HAP-1 (cell line): Measurements from ENCODE around the gene OR6X1.
"Not testable (repeated sequence)": the region's sequence is repeated elsewhere in the genome, so short reads cannot be mapped to it uniquely, and the experiment has no call there.

ENCODE experiments used
- DNase-seq, 2 experiments: peaks; one replicate each; pipeline ENCODE4 v3.0.0-alpha.2; 2016 to 2020; ENCODE audit warnings: low spot score in 2 of 2
- H3K27me3 ChIP-seq: fragments of 250-450 bp; sonication (Bioruptor Pico); 2 replicates; pipeline ENCODE4 v1.5.1; 2020; ENCODE audit warnings: low read depth, mild to moderate bottlenecking, moderate library complexity
- H3K36me3 ChIP-seq: fragments of 250-450 bp; sonication (Bioruptor Pico); replicated peaks from 2 replicates; pipeline ENCODE4 v1.5.1; 2020; ENCODE audit warnings: mild to moderate bottlenecking
- H3K4me1 ChIP-seq: fragments of 250-450 bp; sonication (Bioruptor Pico); 2 replicates; pipeline ENCODE4 v1.5.1; 2020; ENCODE audit warnings: mild to moderate bottlenecking
- H3K4me3 ChIP-seq: fragments of 250-450 bp; sonication (Bioruptor Pico); 2 replicates; pipeline ENCODE4 v1.5.1; 2020; ENCODE audit warnings: mild to moderate bottlenecking, moderate library complexity
- H3K9me3 ChIP-seq: fragments of 250-450 bp; sonication (Bioruptor Pico); 2 replicates; pipeline ENCODE4 v1.5.1; 2020; ENCODE audit warnings: mild to moderate bottlenecking, moderate library complexity
- in situ Hi-C: fragments of 300-500 bp; cut with MboI; formaldehyde crosslinking; loops from 3 replicates; pipeline ENCODE4 v1.14.3; 2020; ENCODE audit warnings: low sequenced_read_pairs, inconsistent platforms, mixed read lengths

Gene OR6X1

GRCh38 chr11:123773026-123773425 is 18.7 kb upstream of the OR6X1 start:
- Histone ChIP-seq H3K27me3 (no peaks in the 10 kb centered on the region), H3K4me1 (peaks cover 8% of the 10 kb centered on the region), H3K36me3 (no peaks in the 10 kb centered on the region), H3K9me3 (no peaks in the 10 kb centered on the region), H3K4me3 (no peak overlapping the region)
- in situ Hi-C loops = no loop called here
- no peak for DNase-seq

- H3K9me3 ChIP-seq = no peaks in the 10 kb centered on the region
- no peak overlapping the region for H3K4me3 ChIP-seq
- DNase-seq = no peak
- H3K4me1 ChIP-seq = no peaks in the 10 kb centered on the region
- H3K36me3 ChIP-seq = no peaks in the 10 kb centered on the region
- H3K27me3 ChIP-seq = no peaks in the 10 kb centered on the region
- in situ Hi-C loops = no loop called here
These were observed 17.3 kb upstream of the OR6X1 start for GRCh38 chr11:123771664-123772063.

- no peaks in the 10 kb centered on the region for H3K9me3 ChIP-seq
- in situ Hi-C loops = no loop called here
- H3K4me3 ChIP-seq = no peak overlapping the region
- H3K27me3 ChIP-seq = no peaks in the 10 kb centered on the region
- DNase-seq = no peak
- H3K4me1 ChIP-seq = no peaks in the 10 kb centered on the region
- no peaks in the 10 kb centered on the region for H3K36me3 ChIP-seq
These were observed 16.4 kb upstream of the OR6X1 start for GRCh38 chr11:123770712-123771111.

- H3K4me1 ChIP-seq = no peaks in the 10 kb centered on the region
- no peak overlapping the region for H3K4me3 ChIP-seq
- H3K9me3 ChIP-seq = no peaks in the 10 kb centered on the region; the same call in 1 of the 2 replicates
- no peak for DNase-seq
- H3K36me3 ChIP-seq = no peaks in the 10 kb centered on the region
- H3K27me3 ChIP-seq = no peaks in the 10 kb centered on the region
- in situ Hi-C loops = no loop called here
These were observed 11.3 kb upstream of the OR6X1 start for GRCh38 chr11:123765601-123766000.

GRCh38 chr11:123762422-123762821 is 8.1 kb upstream of the OR6X1 start:
- Histone ChIP-seq H3K36me3 (no peaks in the 10 kb centered on the region), H3K4me3 (no peak overlapping the region), H3K4me1 (no peaks in the 10 kb centered on the region), H3K27me3 (peaks cover 6% of the 10 kb centered on the region), H3K9me3 (no peaks in the 10 kb centered on the region; the same call in 1 of the 2 replicates)
- no peak for DNase-seq
- in situ Hi-C loops = no loop called here

- in situ Hi-C loops = no loop called here
- H3K4me1 ChIP-seq = no peaks in the 10 kb centered on the region
- no peak overlapping the region for H3K4me3 ChIP-seq
- peaks cover 10% of the 10 kb centered on the region for H3K27me3 ChIP-seq
- no peaks in the 10 kb centered on the region for H3K36me3 ChIP-seq
- DNase-seq = no peak
- no peaks in the 10 kb centered on the region; the same call in 1 of the 2 replicates for H3K9me3 ChIP-seq
These were observed 6.6 kb upstream of the OR6X1 start for GRCh38 chr11:123760894-123761293.

GRCh38 chr11:123757976-123758375 is 3.7 kb upstream of the OR6X1 start:
- H3K27me3 ChIP-seq = peaks cover 10% of the 10 kb centered on the region
- no peaks in the 10 kb centered on the region for H3K4me1 ChIP-seq
- H3K9me3 ChIP-seq = no peaks in the 10 kb centered on the region; the same call in 1 of the 2 replicates
- no peaks in the 10 kb centered on the region for H3K36me3 ChIP-seq
- no peak overlapping the region for H3K4me3 ChIP-seq
- in situ Hi-C loops = no loop called here
- DNase-seq = no peak

- Histone ChIP-seq H3K36me3 (no peaks in the 10 kb centered on the region), H3K9me3 (no peaks in the 10 kb centered on the region), H3K4me3 (no peak overlapping the region), H3K27me3 (peaks cover 10% of the 10 kb centered on the region), H3K4me1 (no peaks in the 10 kb centered on the region)
- in situ Hi-C loops = no loop called here
- no peak for DNase-seq
These were observed 1.5 kb upstream of the OR6X1 start for GRCh38 chr11:123755813-123756212.

GRCh38 chr11:123755344-123755743 is 1.0 kb upstream of the OR6X1 start:
- H3K27me3 ChIP-seq = peaks cover 10% of the 10 kb centered on the region
- no peak for DNase-seq
- in situ Hi-C loops = no loop called here
- no peak overlapping the region for H3K4me3 ChIP-seq
- no peaks in the 10 kb centered on the region for H3K36me3 ChIP-seq
- H3K9me3 ChIP-seq = no peaks in the 10 kb centered on the region
- H3K4me1 ChIP-seq = no peaks in the 10 kb centered on the region

- Histone ChIP-seq H3K27me3 (peaks cover 9% of the 10 kb centered on the region), H3K4me3 (no peak overlapping the region), H3K4me1 (no peaks in the 10 kb centered on the region), H3K9me3 (no peaks in the 10 kb centered on the region), H3K36me3 (no peaks in the 10 kb centered on the region)
- no peak for DNase-seq
- in situ Hi-C loops = no loop called here
These were observed 1.2 kb downstream of the OR6X1 start for GRCh38 chr11:123753110-123753509.

GRCh38 chr11:123751781-123752180 is 2.5 kb downstream of the OR6X1 start:
- Histone ChIP-seq H3K36me3 (no peaks in the 10 kb centered on the region), H3K4me3 (no peak overlapping the region), H3K27me3 (peaks cover 1% of the 10 kb centered on the region), H3K9me3 (no peaks in the 10 kb centered on the region), H3K4me1 (no peaks in the 10 kb centered on the region)
- in situ Hi-C loops = no loop called here
- no peak for DNase-seq

GRCh38 chr11:123748349-123748748 is 6.0 kb downstream of the OR6X1 start:
- H3K36me3 ChIP-seq, H3K4me3 ChIP-seq, H3K27me3 ChIP-seq, H3K9me3 ChIP-seq, in situ Hi-C loops, DNase-seq, H3K4me1 ChIP-seq: not testable (repeated sequence)

- in situ Hi-C loops = no loop called here
- H3K27me3 ChIP-seq = no peaks in the 10 kb centered on the region
- H3K36me3 ChIP-seq = no peaks in the 10 kb centered on the region
- DNase-seq = no peak
- peaks cover 12% of the 10 kb centered on the region for H3K4me1 ChIP-seq
- H3K4me3 ChIP-seq = no peak overlapping the region
- H3K9me3 ChIP-seq = no peaks in the 10 kb centered on the region
These were observed 8.4 kb downstream of the OR6X1 start for GRCh38 chr11:123745764-123746451.

GRCh38 chr11:123742724-123743120 is 11.6 kb downstream of the OR6X1 start:
- H3K36me3 ChIP-seq = peaks cover 17% of the 10 kb centered on the region
- H3K4me3 ChIP-seq = no peak overlapping the region
- no peaks in the 10 kb centered on the region for H3K27me3 ChIP-seq
- DNase-seq = no peak
- in situ Hi-C loops = no loop called here
- H3K4me1 ChIP-seq = peaks cover 16% of the 10 kb centered on the region
- peaks cover 1% of the 10 kb centered on the region; the same call in 1 of the 2 replicates for H3K9me3 ChIP-seq
